ENCODE measurements around the gene CCDC107. TPM values are rescaled to one million over a fixed set of nuclear protein-coding genes. Genes with fewer than 3 reads are reported as not detected.
A peak's percentile ranks its signal among the peaks of the same experiment; 100 is the strongest.

Gene CCDC107
- total RNA-seq, 1 donor from 2014 or later: 17.2 TPM

GRCh38 chr9:35612843-35613242, 45.2 kb upstream of the CCDC107 start:
- no peaks in the 10 kb centered on the region for H3K27me3 ChIP-seq
- DNase-seq (ENCODE audit: extremely low spot score in 2 of 2): no peak
- no peak overlapping the region for H3K4me3 ChIP-seq
- H3K9me3 ChIP-seq: no peaks in the 10 kb centered on the region
- peaks cover 0 to 21% of the 10 kb centered on the region in 2 donors for H3K36me3 ChIP-seq
- TF ChIP-seq, protein P1, sequence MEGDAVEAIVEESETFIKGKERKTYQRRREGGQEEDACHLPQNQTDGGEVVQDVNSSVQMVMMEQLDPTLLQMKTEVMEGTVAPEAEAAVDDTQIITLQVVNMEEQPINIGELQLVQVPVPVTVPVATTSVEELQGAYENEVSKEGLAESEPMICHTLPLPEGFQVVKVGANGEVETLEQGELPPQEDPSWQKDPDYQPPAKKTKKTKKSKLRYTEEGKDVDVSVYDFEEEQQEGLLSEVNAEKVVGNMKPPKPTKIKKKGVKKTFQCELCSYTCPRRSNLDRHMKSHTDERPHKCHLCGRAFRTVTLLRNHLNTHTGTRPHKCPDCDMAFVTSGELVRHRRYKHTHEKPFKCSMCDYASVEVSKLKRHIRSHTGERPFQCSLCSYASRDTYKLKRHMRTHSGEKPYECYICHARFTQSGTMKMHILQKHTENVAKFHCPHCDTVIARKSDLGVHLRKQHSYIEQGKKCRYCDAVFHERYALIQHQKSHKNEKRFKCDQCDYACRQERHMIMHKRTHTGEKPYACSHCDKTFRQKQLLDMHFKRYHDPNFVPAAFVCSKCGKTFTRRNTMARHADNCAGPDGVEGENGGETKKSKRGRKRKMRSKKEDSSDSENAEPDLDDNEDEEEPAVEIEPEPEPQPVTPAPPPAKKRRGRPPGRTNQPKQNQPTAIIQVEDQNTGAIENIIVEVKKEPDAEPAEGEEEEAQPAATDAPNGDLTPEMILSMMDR (IDR thresholded peaks at IDR 0.05): no peak
- TF ChIP-seq POLR2A (IDR thresholded peaks at IDR 0.05): no peak
- TF ChIP-seq POLR2AphosphoS5 (IDR thresholded peaks at IDR 0.05; ENCODE audit: insufficient read depth in 1 of 2, low read depth in 1 of 2): no peak
- intact Hi-C loops (cut with DNase I): no loop called here
- no peak overlapping the region for H3K27ac ChIP-seq
- H3K4me1 ChIP-seq: peaks cover 13% of the 10 kb centered on the region

- TF ChIP-seq POLR2A (IDR thresholded peaks at IDR 0.05): no peak
- no peak for TF ChIP-seq POLR2AphosphoS5 (IDR thresholded peaks at IDR 0.05; ENCODE audit: insufficient read depth in 1 of 2, low read depth in 1 of 2)
- TF ChIP-seq, protein P1 (IDR thresholded peaks at IDR 0.05): no peak
- H3K27ac ChIP-seq: no peak overlapping the region
- H3K9me3 ChIP-seq: no peaks in the 10 kb centered on the region
- no peaks in the 10 kb centered on the region for H3K27me3 ChIP-seq
- H3K36me3 ChIP-seq: no peaks in the 10 kb centered on the region
- no peak overlapping the region for H3K4me3 ChIP-seq
- DNase-seq (ENCODE audit: extremely low spot score in 2 of 2): no peak
- peaks cover 13% of the 10 kb centered on the region for H3K4me1 ChIP-seq
- intact Hi-C loops (cut with DNase I): no loop called here
These were observed 42.0 kb upstream of the CCDC107 start for GRCh38 chr9:35615981-35616680.

DNA sequence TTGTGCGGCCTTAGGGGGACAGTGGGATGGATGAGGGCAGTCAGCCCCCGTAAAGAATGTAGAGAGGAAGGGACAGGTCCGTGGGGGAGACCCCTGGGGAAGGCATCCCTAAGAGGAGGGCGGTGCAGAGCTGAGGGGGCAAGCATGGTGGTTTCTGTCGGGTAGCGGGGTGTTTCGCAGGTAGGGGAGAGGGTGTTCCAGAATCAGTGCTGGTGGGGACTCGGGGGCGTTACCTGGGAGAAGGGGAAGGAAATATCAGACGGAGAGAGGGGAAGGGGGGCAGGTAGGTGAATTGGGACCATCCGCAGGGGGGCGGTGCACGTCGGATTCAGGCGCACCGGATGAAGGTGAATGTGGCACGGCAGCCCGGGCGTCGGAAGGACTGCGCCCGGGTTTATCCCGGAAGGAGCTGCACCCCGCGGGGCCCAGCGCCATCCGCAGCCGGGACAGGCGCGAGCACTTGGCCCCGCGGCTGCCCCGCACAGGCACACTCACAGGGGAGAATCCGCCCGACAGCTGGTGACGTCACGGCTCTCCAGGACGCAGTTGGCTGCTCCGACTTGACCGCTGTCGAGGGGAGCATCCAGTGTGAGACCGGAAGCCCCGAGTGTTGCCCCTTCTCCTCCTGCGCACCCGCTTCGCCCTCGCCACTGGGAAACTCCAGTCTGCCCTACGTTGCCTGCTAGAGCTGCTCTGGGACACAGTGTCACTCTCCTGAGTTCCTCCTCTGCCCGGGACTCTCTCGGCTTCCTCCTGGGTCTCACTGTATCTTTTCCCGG, 41.2 kb upstream of the CCDC107 start:
- H3K27me3 ChIP-seq: no peaks in the 10 kb centered on the region
- H3K36me3 ChIP-seq: no peaks in the 10 kb centered on the region
- intact Hi-C loops (cut with DNase I): no loop called here
- no peak overlapping the region for H3K27ac ChIP-seq
- no peak for DNase-seq (ENCODE audit: extremely low spot score in 2 of 2)
- no peaks in the 10 kb centered on the region for H3K9me3 ChIP-seq
- H3K4me3 ChIP-seq: peak overlapping the region; percentile 36 to 43
- peaks cover 13% of the 10 kb centered on the region for H3K4me1 ChIP-seq
- TF ChIP-seq POLR2A (IDR thresholded peaks at IDR 0.05) (no peak), POLR2AphosphoS5 (IDR thresholded peaks at IDR 0.05; ENCODE audit: insufficient read depth in 1 of 2, low read depth in 1 of 2) (peak in 1 of 2 donors; percentile 31)
- TF ChIP-seq, protein P1 (IDR thresholded peaks at IDR 0.05): no peak

- H3K27ac ChIP-seq: no peak overlapping the region
- DNase-seq (ENCODE audit: extremely low spot score in 2 of 2): no peak
These were observed 40.5 kb upstream of the CCDC107 start for GRCh38 chr9:35617548-35617947.

More at GRCh38 chr9:35617548-35617947, 40.5 kb upstream of the CCDC107 start:
- peaks cover 13% of the 10 kb centered on the region for H3K4me1 ChIP-seq
- peak overlapping the region in 1 of 2 donors; percentile 43 for H3K4me3 ChIP-seq
- no peaks in the 10 kb centered on the region for H3K27me3 ChIP-seq
- H3K9me3 ChIP-seq: no peaks in the 10 kb centered on the region
- TF ChIP-seq POLR2A (IDR thresholded peaks at IDR 0.05) (no peak), POLR2AphosphoS5 (IDR thresholded peaks at IDR 0.05; ENCODE audit: insufficient read depth in 1 of 2, low read depth in 1 of 2) (no peak)
- TF ChIP-seq, protein P1 (IDR thresholded peaks at IDR 0.05): no peak
- intact Hi-C loops (cut with DNase I): no loop called here
- H3K36me3 ChIP-seq: no peaks in the 10 kb centered on the region
